GM21786 (cell line): ENCODE measurements around the gene FAM72A.
"Not testable (repeated sequence)": the region's sequence is repeated elsewhere in the genome, so short reads cannot be mapped to it uniquely, and the experiment has no call there.

Experiments used
- ATAC-seq: cut with Tn5 transposase; IDR thresholded peaks from one replicate; pipeline ENCODE4 v1.9.1; 2021; ENCODE audit not compliant: unreplicated experiment

Gene FAM72A

DNA sequence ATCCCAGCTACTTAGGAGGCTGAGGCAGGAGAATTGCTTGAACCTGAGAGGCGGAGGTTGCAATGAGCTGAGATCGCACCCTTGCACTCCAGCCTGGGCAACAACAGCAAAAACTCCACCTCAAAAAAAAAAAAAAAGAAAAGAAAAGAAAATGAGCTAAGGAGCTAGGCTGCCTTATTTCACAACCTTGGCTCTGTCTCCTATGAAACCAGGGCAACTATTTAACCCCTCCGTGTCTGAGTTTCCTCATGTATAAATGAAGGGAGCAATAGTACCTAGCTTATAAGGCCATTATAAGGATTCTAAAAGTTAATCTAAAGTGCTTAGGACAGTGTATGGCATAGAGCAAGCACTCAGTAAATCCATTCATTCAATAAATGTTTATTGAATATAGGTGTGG, 32.8 kb downstream of the FAM72A start:
- not testable (repeated sequence) for ATAC-seq

DNA sequence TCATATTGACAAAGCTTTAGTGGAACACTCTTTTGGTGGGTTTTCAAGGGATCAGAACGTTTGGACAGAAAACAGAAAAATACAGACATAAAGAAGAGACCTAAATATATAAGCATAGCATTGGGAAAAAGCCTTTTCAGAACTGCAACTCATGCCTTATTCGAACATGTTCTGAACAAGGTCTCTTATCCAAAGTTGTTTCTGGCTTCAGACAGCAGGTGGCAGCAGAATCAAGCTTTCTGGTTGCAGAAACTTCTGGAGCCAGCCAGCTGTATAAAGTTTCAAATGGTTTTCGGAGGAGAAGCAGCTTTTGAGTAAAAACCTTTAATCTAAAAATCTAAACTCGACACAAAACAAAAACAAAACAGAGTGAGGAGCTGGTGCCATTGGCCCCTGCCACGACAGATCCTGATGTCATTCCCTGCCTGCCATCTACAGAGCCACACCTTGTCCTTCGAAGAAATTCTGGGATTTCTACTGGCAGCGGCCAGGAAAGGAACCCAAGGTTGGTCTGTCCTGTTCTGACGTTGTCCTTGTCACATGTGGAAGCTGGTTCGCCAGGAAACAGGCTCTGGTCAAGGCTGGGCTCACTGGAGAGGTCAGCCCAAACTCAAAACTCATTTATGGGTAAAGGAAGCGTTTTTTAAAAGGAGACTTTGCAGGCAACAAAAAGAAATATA, 35.1 kb downstream of the FAM72A start:
- ATAC-seq = not testable (repeated sequence)

DNA sequence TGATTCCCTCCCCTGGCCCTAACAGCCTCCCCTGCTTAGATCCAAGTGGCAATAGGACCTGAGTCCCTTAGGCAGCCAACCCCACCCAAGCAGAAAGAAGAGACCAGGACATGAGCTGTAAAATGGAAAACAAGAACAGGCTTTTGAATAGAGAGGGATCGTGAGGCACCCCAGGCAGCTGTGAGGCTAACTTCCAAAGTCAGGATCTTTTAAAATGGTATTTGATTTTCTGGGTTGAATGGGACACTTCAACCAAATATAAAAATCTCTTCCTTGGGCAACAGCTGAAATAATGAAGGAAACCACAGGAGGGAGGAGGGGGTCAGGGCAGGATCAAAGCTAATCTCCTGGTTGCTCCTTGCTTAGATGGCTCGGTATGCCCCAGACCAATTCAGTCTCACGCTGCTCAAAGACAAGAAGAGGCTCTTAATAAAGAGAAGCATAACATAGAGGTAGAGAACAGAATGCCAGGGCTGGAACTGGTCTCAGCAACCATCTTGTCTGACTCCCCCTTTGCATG, 56.8 kb downstream of the FAM72A start:
- ATAC-seq = no peak

DNA sequence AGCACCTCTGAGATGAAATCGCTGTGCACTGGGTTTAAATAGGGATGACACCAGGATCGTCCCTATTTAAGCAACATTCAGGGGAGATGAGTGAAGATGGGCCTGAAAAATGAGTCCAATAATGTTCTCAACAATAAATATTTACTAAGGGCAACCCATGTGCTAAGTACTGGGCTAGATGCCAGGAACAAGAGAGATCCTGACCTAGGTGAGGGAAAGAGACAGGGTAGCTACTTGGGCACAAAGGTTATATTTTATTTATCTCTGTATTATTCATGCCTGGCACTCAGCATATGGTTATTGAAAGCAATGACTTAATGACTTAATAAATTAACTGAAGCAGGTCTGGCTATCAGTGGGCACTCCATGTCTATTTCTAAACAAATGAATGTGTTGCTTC, 58.0 kb downstream of the FAM72A start:
- ATAC-seq = no peak

DNA sequence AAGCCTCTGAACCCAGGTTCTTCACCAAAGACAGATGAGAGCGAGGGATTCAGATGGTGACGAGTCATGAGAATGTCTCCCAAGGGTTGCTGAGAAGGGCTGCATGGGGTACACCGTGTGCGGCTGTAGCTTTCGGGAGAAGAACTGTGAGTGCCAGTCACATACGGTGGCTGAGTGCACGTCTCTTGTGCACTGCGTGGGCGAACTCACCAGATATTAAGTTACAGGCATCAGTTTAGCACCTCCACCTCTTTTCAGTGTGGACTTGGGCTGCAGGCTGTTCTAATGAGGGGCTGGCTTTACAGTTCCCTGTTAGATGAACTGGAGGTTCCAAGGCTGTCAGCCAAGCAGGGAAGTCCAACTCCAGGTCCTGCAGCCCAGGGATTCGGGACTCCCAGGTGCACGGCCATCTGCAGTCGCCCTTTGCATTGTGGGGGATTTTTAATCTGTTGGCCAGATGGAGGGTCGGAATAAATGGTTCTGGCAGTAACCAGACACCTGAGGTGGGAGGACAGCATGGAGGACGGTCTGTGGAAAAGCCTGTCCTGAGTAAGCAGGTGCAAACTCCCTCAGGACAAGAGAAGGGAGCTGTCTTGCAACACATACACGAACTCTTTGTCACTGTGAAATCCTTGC, 59.0 kb downstream of the FAM72A start:
- no peak for ATAC-seq

DNA sequence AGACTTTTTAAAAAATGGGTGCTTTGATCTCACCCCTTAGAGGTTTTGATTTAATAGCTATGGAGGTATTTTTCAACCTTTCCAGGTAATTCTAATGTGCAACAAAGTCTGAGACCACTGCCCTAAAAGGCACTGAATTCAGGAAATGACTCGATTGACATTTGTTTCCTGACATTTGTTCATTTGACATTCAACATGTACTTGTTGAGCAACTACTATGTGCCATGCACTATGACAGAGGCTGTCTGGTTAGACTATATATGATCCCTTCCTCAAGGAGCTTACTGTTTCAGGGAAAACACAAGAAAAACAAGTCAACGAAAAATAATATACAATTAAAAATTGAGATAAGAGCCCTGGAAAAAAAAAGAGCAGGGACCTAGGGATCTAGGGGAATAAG, 59.9 kb downstream of the FAM72A start:
- no peak for ATAC-seq

DNA sequence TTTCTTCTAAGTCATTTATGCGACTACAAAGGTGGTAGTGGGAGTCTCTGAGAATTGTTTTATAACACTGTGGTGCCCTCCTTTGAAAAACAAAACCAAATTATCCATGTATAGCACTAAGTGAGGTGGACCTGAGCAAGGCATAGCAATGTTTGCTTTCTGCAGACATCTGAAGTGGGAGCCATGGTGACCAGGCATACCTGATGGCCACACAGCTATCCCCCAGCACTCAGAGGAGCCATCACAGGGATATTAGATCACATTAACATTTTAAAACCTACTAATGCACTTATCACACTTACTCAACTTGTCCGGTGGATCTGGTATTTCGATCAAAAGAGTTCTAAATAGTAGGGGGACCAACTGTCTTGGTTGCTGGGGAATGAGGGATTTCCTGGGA, 60.6 kb downstream of the FAM72A start:
- no peak for ATAC-seq

DNA sequence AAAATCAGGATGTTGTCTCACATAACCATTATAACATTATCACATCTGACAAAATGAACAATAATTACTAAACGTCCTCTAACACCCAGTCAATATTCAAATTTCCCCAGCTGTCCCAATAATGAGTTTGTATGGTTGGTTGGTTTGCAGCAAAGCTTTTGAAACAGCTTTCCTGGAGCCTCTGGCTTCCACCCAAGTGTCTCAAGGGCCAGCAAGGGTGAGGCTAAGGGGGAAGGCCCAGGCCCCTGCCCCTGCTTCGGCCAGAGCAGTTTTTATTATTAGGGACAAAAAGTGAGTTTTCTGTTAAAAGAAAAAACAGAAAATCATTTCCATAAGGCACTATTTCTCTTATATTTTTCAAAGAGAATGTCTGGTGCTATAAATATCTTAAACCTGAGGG, 66.4 kb downstream of the FAM72A start:
- ATAC-seq = no peak
